Sigmoid colon (tissue), 7 donors: ENCODE data around the gene LDLRAD4. TPM values are rescaled to one million over a fixed set of nuclear protein-coding genes. Genes with fewer than 3 reads are reported as not detected.

Experiments used
- DNase-seq: peaks from one replicate; pipeline ENCODE4 v3.0.0-alpha.2; 2019
- H3K27ac ChIP-seq, 4 donors: fragments of 200-600 bp; sonication (generic); one replicate each; pipeline ENCODE4 v1.5.1; 2016 to 2019; ENCODE audit warnings: mild to moderate bottlenecking in 1 of 4
- H3K27me3 ChIP-seq, 3 donors: fragments of 200-600 bp; sonication (generic); one replicate each; pipeline ENCODE4 v1.5.1; 2019; ENCODE audit warnings: mild to moderate bottlenecking in 1 of 3
- H3K36me3 ChIP-seq, 4 donors: fragments of 200-600 bp; sonication (generic); one replicate each; pipeline ENCODE4 v1.5.1; 2016 to 2019
- H3K4me1 ChIP-seq, 4 donors: fragments of 200-600 bp; sonication (generic); one replicate each; pipeline ENCODE4 v1.5.1; 2017 to 2019
- H3K4me3 ChIP-seq, 4 donors: fragments of 200-600 bp; sonication (generic); one replicate each; pipeline ENCODE4 v1.5.1; 2017 to 2019; ENCODE audit warnings: mild to moderate bottlenecking in 2 of 4, moderate library complexity in 1 of 4
- H3K9me3 ChIP-seq, 4 donors: fragments of 200-600 bp in 3 of 4; sonication (generic) in 3 of 4; one replicate each; pipeline versions ENCODE4 v1.5.1 to v1.6.1; 2013 to 2019
- EP300 ChIP-seq, 4 donors: sonication (generic); formaldehyde crosslinking; IDR thresholded peaks; one replicate each; pipeline ENCODE4 v1.6.1; 2017; ENCODE audit warnings: antibody characterized with exemption in 4 of 4
- POLR2A ChIP-seq, 2 donors: fragments of 450-650 bp; IDR thresholded peaks; one replicate each; pipeline ENCODE4 v1.6.1; 2016; ENCODE audit warnings: antibody characterized with exemption in 2 of 2, mild to moderate bottlenecking in 2 of 2, moderate library complexity in 2 of 2
- POLR2AphosphoS5 ChIP-seq, 4 donors: sonication (generic); formaldehyde crosslinking; IDR thresholded peaks; one replicate each; pipeline ENCODE4 v1.6.1; 2017; ENCODE audit warnings: antibody characterized with exemption in 4 of 4
- WGBS, 2 donors: extraction: QIAGEN DNeasy Blood & Tissue Kit; methylation state at CpG; one replicate each; pipeline ENCODE4 v1.1.7; 2013; 5-methylcytosine and 5-hydroxymethylcytosine counted together
- intact Hi-C: fragments of 100-400 bp; cut with DNase I; formaldehyde crosslinking; loops from one replicate; pipeline ENCODE4 v1.15.1; 2023
- polyA plus RNA-seq, 3 donors: library from polyadenylated mRNA; stranded (reverse); fragments of 200-250 nt; gene quantifications; one replicate each; pipeline ENCODE4 v1.2.3, GENCODE V29; 2013
- total RNA-seq, 4 donors: library from RNA; depleted of rRNA; stranded (reverse); fragments of >200 nt; gene quantifications; one replicate each; pipeline ENCODE4 v1.1.0, GENCODE V29; 2016
- TF ChIP-seq, protein P1 (sequence below), 4 experiments: fragments of 450-650 bp in 3 of 4; fragments of 200-600 bp in 1 of 4; IDR thresholded peaks; one replicate each; pipeline ENCODE4 v1.5.1; 2016 to 2019; ENCODE audit warnings: antibody characterized with exemption in 4 of 4, mild to moderate bottlenecking in 3 of 4, moderate library complexity in 2 of 4
- donor health status: healthy with polysubstance abuse.
- donor health status: Bipolar disorder and iron deficiency.
- donor health status: healthy.

Gene LDLRAD4
- total and polyA plus RNA-seq, 7 donors = 1.2 to 28.2 (median 17.2) TPM

DNA sequence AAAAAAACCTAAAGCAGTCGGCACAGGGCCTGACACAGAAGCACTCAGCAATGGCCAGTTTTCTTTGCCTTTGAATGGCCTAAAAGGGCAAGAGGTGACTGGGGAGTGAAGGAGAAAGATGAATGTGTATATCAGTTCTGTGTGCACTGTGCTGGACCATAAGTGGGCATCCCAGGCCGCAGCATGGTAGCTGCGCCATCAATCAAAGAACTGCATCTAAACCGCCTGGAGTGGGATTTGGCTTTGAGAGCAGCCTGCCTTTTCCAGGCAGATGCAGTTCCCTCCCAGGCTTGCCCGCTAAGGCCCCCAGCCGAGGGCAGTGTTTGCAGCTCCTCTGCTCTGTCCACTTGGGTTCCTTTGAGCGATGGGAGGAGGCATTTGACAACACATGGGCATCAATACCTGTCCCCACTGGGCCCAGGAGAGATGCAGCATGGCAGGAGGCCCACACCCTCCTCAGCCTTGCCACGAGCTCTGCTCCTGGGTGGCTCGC, 363.7 kb downstream of the LDLRAD4 start:
- H3K4me3 ChIP-seq = no peak overlapping the region
- intact Hi-C loops = no loop called here
- WGBS, 2 donors = 91 to 96% methylated on average over 9 of the region's 9 CpGs
- TF ChIP-seq, protein P1, sequence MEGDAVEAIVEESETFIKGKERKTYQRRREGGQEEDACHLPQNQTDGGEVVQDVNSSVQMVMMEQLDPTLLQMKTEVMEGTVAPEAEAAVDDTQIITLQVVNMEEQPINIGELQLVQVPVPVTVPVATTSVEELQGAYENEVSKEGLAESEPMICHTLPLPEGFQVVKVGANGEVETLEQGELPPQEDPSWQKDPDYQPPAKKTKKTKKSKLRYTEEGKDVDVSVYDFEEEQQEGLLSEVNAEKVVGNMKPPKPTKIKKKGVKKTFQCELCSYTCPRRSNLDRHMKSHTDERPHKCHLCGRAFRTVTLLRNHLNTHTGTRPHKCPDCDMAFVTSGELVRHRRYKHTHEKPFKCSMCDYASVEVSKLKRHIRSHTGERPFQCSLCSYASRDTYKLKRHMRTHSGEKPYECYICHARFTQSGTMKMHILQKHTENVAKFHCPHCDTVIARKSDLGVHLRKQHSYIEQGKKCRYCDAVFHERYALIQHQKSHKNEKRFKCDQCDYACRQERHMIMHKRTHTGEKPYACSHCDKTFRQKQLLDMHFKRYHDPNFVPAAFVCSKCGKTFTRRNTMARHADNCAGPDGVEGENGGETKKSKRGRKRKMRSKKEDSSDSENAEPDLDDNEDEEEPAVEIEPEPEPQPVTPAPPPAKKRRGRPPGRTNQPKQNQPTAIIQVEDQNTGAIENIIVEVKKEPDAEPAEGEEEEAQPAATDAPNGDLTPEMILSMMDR (IDR thresholded peaks at IDR 0.05) = no peak
- TF ChIP-seq EP300 (IDR thresholded peaks at IDR 0.05) (no peak), POLR2A (IDR thresholded peaks at IDR 0.05) (no peak), POLR2AphosphoS5 (IDR thresholded peaks at IDR 0.05) (no peak)
- no peaks in the 10 kb centered on the region for H3K27me3 ChIP-seq
- no peak overlapping the region for H3K27ac ChIP-seq
- no peak for DNase-seq
- H3K36me3 ChIP-seq = no peaks in the 10 kb centered on the region
- H3K4me1 ChIP-seq = peaks cover 0 to 27% (median 15%) of the 10 kb centered on the region in 4 donors
- no peaks in the 10 kb centered on the region for H3K9me3 ChIP-seq

DNA sequence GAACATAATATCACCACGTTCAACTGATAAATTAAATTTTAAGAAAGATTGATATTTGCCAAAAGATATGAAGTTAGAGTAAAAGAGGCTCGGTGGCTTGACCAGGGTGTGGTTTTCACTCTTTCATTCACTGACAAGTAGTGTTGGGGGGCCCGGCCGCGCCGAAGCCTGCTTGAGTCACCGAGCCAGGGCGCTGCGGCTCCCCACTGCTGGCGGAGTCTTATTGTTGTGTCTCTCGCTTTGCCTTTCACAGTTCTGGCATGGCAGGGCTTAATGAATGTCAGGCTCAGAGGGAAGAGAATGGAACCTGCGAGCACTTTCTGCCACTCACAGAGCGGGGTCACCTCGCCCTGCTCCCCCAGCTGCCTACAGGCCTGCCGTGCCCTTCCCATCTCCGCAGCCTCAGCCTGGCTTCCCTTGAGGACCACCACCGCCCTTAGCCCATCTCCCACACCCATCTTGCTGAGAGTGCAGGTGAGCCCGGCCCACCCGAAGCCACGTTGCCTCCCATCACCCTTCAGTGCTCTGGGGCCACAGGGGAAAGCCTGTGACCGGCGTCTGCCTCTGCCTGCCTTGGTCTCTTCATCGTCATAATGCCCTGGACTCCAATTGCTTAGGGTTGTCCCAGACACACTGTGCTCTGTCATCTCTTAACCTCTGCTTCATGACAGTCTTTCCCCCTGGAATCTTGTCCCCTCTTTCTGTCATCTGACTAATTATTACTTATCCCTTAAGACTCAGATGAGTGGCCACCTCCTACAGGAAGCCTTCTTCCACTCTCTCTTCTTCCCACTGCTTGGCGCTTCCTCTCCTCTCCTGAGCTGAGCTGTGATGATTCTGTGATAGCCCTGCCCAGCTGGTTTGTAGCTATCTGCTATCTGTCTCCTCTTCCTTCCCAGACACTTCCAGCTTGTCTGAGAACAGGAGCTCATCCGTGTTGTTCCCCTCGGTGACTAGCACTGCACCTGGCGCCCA, 365.3 kb downstream of the LDLRAD4 start:
- TF ChIP-seq EP300 (IDR thresholded peaks at IDR 0.05) = no peak
- Histone ChIP-seq H3K36me3 (no peaks in the 10 kb centered on the region), H3K4me3 (no peak overlapping the region), H3K4me1 (peaks cover 0 to 26% (median 11%) of the 10 kb centered on the region in 4 donors), H3K9me3 (no peaks in the 10 kb centered on the region), H3K27ac (no peak overlapping the region), H3K27me3 (no peaks in the 10 kb centered on the region)
- intact Hi-C loops = no loop called here
- DNase-seq = no peak
- WGBS, 2 donors = 93 to 95% methylated on average over 27 of the region's 27 CpGs

DNA sequence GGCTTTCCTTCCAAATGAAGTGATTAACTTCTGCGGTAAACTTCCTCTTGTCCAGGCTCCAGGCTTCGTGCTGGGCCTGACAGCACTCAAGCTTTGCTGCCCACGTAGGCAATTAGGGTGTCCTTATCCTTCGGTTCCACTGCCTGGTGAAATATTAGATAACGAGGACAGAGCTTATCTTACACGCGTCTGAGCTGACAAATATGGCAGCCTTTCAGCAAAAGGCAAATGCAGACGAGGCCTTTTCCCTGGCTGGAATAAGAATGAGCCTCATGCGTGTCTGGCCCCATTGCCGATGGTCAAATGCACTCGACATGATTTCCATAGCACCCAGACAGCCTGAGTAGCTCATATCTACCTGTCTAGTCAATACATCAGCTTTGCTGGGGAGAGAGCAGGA, 366.3 kb downstream of the LDLRAD4 start:
- Histone ChIP-seq H3K9me3 (no peaks in the 10 kb centered on the region), H3K27ac (no peak overlapping the region), H3K36me3 (no peaks in the 10 kb centered on the region), H3K4me1 (peaks cover 0 to 21% (median 11%) of the 10 kb centered on the region in 4 donors), H3K27me3 (no peaks in the 10 kb centered on the region), H3K4me3 (no peak overlapping the region)
- intact Hi-C loops = no loop called here
- 77 to 80% methylated on average over 11 of the region's 11 CpGs for WGBS, 2 donors
- TF ChIP-seq POLR2A (IDR thresholded peaks at IDR 0.05) (no peak), EP300 (IDR thresholded peaks at IDR 0.05) (no peak), POLR2AphosphoS5 (IDR thresholded peaks at IDR 0.05) (no peak)
- TF ChIP-seq, protein P1 (IDR thresholded peaks at IDR 0.05) = no peak
- no peak for DNase-seq

DNA sequence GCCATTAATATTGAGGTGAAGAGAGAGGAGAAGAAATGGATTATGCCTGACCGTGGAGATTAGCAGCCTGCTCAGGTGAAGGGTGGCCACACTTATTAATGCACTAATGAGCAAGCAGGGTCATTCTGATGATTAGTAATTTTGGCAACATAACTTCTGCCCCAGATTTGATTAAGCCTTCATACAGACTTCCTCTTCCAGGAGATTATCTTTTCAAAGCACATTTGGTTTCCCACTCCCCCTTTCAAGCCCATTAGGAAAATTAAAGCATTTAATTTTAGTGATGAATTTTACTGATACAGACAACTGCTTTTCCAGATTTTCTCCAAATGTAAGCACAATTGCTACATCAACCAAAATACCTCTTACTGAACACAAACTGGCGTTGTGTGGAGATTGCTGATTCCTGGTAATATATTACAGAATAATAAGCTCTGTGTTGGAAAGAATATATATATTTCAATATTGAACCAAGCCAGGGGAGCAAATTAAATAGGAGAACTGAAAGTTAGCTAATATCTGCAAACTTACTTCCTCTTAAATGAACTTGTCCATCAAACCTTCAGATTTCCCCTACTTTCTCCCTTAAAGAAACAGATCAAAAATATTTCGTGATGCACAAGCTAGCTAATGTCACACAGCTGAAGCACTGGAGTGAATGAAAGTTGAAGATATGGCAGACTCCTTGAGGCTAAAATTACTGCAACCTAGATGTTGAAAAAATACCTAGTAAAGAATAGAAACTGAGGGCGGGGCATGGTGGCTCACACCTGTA, 367.0 kb downstream of the LDLRAD4 start:
- intact Hi-C loops = no loop called here
- Histone ChIP-seq H3K36me3 (no peaks in the 10 kb centered on the region), H3K27me3 (no peaks in the 10 kb centered on the region), H3K4me1 (peaks cover 0 to 14% (median 6%) of the 10 kb centered on the region in 4 donors), H3K9me3 (no peaks in the 10 kb centered on the region), H3K27ac (no peak overlapping the region), H3K4me3 (no peak overlapping the region)
- 53 to 68% methylated on average over 4 of the region's 4 CpGs for WGBS, 2 donors
- TF ChIP-seq, protein P1 (IDR thresholded peaks at IDR 0.05) = no peak
- TF ChIP-seq POLR2A (IDR thresholded peaks at IDR 0.05) (no peak), POLR2AphosphoS5 (IDR thresholded peaks at IDR 0.05) (no peak), EP300 (IDR thresholded peaks at IDR 0.05) (no peak)
- no peak for DNase-seq

DNA sequence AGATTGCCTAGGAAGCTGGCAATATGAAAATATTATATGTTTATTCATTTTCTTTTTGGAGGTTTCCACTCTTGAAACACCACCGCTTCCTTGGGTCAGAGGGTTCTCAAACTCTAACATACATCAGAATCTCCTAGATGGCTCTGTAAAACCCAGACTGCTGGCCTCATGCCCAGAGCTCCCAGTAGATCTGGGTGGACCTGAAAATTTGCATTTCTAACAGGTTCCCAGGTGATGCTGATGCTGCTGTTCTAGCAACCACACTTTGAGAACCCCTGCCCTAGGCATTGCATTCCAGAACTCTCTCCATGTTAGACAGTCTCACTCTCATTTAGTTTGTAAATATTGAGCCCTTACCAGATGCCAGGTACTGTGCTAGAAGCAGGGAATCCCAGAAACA, 368.4 kb downstream of the LDLRAD4 start:
- Histone ChIP-seq H3K9me3 (no peaks in the 10 kb centered on the region), H3K27me3 (no peaks in the 10 kb centered on the region), H3K4me3 (no peak overlapping the region), H3K27ac (no peak overlapping the region), H3K4me1 (peaks cover 0 to 14% (median 0%) of the 10 kb centered on the region in 4 donors), H3K36me3 (no peaks in the 10 kb centered on the region)
- intact Hi-C loops = no loop called here
- TF ChIP-seq, protein P1 (IDR thresholded peaks at IDR 0.05) = no peak
- TF ChIP-seq POLR2AphosphoS5 (IDR thresholded peaks at IDR 0.05) = no peak
- no peak for TF ChIP-seq EP300 (IDR thresholded peaks at IDR 0.05)
- TF ChIP-seq POLR2A (IDR thresholded peaks at IDR 0.05) = no peak
- no peak for DNase-seq
- 92 to 93% methylated on average over 1 of the region's 1 CpG for WGBS, 2 donors
